ENCODE measurements around the gene ACTG1.

Gene ACTG1

DNA sequence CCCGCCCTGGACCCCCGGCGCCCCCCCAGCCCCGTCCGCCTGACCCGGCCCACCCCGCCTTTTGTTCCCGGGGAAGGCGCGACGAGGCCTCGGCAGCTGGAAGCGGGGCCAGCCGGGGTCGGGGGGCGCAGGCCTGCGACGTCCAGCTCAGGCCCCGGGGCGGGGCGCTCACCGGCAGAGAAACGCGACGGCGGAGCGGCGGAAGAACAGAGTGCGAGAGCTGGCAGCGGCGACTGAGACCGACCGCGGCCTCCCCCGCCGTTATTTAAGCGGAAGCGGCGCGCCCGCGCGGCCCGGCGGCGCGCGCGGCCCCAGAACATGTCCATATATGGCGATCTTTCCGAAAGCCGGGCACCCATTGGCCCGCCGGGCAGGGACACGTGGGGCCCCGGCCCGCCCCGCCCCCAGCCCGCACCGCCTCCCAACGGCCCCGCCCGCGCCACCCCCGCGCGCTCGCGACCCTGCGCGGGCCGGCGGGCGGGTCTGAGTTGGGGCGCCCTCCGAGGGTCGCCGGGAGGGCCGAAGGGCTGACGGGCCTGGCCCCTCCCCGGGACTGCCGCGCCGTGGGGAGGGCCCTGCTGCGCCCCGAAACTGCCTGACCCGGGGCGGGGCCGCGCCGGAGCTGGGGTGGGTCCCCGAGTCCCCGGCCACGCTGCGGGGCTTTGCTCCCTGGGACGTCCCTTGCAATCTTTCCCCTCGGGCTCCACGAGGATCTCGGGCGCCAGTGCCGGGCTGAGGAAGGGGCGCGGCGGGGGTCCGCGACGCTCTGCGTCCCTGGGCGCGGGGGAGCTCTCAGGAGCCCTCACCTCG lies at the start of gene ACTG1:
ACTG1 (minus strand) TSS at position 238 of the 810 bp plus-strand sequence. CDS start 445 bp downstream, outside the sequence.
- DNase-seq = peak; percentile 52 to 80

DNA sequence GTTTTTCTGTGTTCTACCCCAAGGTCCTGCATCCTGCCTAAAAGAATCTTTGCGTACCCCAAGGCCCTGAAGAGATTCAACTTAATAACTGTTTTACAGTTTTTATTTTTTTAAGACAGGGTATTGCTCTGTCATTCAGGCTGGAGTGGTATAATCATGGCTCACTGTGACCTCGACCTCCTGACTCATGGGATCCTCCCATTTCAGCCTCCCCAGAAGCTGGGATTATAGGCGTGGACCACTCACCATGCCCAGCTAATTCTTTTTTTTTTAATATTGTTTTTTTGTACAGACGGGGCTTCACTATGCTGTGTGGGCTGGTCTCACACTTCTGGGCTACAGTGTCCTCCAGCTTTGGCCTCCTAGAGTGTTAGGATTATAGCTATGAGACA lies 48.9 kb upstream of the ACTG1 start:
- no peak for DNase-seq

DNA sequence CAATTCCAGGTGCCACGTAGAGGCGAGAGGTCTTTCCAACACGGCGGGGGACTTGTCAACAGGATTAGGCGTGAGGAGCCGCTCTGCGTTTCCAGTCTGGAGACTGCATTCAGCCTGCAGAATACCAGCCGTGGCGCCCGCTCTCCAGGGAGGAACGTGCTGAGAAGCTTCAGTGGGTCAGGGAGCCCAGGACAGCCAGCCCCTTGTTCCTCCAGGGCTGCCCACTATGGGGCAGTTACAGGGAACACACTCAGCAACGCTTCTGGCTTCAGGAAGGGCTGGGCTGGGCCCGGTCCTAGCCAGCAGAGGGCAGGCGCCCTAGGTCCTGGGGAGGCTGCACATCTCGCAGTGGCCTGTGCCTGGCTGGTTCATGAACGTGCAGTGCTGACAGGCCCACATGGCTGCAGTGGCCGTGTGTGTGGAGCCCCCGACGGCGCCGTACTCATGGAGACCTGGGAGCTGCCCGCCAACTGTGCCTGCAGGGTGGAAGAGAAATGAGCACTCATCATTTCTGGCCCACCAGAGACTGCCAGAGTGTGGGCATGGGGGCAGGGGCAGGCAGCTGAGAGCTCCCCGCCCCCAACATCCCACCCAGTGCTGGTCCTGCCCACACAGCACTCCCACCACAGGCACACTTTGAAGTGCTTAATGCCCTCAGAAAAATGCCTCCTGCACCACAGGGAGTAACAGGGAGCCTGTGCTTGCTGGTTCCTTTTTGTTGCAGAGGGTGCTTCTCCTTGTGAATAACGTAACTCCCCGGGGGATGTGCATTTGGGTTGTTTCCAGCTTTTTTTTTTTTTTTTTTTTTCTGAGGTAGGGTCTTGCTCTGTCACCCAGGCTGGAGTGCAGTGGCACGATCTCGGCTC lies 46.6 kb upstream of the ACTG1 start:
- no peak for DNase-seq

DNA sequence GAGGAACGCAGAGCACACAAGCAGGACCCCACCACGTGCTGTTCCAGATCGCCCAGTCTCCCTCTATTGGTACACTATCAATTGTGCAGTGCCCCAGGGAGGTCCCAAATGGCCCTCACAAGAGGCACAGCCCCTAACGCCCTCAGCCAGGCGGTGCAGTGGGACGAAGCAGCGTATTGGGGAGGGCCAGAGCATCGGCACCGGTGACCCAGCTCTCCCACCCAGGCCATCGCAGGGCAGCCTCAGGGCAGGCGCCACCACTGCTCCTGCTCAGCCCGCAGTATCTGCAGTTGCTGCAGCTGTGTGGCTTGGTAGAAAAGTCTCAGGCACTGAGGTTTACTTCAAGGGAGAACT lies 45.5 kb upstream of the ACTG1 start:
- no peak for DNase-seq

DNA sequence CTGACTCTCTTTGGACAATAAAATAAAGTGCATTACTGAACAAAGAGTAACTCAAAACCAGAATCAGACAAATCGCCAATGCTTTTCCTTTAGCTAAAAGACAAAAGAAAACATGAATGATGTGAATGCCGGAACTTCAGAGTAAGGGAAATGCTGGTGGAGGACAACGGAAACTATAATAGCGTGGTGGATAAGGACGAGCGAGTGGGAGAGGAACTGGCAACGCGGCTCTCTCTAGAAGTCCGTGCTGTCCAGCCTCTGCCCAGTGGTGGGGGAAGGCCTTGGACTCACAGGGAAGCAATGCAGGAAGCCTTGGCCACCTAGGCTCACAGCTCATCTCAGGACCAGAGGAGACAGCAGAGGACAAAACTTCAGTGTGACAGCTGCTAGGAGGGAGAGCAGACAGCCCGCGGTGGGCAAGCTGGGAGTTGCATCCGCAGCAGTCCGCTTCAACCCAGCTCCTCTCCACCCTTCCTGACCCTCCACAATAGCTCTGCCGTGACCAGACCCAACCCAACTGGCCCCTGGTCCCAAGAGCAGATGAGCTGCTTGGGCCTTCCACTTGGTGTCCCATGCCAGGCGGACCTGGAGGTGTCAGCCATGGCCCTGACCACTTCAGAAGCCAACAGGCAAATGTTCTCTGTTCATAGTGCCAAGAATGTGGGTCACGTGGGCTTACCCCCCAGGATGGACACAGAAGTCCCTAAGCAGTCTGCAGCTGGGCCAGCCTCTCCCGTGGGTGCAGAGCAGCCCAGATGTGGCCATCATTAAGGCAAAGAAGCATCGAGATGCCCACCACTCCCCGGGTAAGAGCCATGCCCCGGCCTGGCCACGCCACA lies 44.9 kb upstream of the ACTG1 start:
- DNase-seq = no peak

DNA sequence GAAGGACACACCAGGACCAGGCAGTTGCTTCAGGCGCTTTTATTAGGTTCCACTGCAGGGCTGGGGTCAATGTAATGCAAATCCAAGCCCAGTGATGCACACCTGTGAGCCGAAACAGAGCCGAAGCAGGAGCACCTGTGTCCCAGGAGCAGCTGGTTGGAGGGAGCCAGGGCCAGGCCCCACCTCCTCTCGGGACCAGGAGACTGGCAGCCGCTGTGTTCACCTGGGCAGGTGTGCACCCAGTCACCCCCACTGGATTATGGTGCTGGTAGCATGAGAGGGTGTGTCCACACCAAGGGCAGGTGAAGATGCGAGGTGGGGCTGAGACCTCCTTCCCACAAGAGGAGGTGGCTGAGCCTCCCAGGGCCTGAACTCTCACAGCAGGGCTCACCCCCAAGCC lies 44.3 kb upstream of the ACTG1 start:
- peak; percentile 19 to 21 for DNase-seq

DNA sequence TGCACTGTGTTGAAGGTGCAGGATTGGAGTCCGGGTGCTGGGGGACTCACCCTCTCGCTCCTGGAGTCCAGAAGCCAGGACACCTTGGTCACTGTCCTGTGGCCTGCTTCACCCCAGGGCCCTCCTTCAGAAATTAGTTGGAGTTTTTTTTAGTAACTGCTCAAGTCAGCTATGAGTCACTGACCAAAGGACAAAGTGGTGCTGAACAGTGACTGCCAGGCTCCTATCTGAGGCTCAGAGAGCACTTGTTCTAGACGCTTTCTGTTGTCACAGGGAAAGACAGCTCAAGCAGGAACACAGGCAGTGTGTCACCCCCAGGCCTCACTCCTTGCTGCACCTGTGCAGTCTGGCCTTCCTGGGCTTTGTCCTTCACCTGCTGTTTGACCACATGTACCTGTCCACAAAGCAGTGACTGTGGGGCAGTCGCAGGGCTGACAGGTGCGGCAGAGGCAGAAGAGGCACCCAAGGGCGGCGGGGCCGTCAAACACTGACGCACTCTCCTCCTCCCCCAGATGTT lies 43.6 kb upstream of the ACTG1 start:
- peak in 1 of 2 experiments; percentile 19 for DNase-seq

DNA sequence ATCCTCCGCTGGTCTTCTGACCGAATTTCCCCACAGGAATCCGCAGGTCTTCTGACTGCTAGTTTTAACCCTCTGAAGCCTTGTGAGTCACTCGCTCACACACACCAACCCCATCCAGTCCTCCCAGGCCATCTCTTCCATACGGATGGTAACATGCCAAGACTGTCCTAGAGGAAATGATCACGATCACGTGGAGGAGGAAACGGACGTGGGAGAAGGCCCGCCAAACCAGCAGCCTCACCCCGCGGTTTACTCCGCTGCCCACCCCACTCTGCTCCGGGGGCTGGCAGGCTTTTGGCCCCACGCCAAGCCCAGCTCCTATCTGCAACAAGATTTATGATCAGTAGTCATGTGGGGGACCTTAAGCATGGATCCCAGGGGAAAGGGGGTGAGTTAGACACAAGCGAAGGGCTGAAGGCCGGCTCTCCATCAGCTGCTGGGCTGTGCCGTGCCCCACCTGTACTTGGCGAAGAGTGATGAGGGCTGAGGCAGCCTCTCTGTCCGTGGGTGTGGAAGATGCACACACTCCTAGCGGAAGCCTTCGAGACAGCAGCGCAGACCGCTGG lies 41.1 kb upstream of the ACTG1 start:
- DNase-seq = peak; percentile 14 to 46

DNA sequence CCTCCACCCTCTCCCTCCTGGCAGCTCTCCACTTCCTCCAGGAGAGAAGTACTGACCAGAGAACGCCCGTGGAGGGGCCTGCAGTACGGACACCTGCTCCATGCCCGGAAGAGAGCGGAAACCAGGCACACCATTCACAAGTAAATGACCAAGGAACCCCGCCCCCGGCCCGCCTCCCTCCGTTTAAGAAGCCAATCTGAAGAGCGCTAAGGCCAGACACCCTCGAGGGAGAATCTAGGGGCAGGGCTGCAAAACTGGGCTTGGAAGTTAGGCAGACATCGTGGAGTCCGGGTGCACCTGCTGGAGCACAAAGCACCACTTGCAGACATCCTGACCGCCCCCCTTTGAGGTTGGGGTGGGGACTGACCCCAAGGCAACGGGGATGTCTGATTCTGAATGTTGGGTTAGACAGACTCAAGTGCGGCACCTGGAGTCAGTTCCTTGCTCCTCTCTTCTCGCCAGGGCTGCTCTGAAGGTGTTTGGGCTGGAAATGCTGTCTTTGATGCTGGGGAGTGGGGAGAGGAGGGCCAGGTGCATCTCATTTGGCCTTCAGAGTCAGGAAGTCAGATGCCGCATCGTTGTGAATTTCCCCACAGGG lies 40.5 kb upstream of the ACTG1 start:
- peak; percentile 70 to 78 for DNase-seq

DNA sequence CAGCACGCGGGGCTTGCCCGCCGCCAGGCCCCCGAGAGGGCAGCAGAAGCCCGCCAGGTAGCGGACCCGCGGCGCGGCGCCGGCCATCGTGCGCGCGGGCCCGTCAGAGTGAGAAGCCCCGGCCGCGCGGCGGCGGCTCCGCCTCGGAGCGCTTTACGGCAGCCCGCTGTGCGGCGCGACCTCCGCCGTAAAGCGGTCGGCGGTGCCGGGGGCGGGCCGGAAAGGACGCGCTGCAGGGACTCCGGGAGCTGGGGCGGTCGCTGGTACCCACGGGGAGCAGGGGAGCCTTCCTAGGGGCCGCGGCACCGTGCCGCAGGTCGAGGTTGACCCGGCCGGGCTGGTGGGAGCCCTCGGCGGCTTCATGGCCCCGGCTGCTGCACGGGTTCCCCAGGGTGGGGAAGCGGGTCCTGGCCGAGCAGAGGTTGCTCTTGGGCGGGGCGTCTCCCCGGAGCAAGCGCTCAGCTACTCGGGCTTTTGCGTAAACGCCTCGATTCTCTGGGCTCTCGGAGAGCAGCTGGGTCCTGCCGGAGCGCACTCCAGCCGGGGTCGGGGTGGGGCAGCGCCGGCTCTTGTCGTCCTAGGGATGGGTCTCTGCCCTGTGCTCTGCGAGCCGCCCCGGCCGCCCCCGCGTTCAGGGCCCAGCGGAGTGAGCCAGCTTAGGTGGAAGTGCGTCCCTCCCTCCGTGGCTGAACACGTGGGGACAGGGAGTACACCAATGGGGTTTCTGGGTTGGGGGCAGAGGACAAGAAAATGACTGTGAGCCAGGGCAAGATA lies 39.8 kb upstream of the ACTG1 start, which contains the start of gene FAAP100:
FAAP100 (minus strand) TSS at position 110 of the 774 bp plus-strand sequence; CDS start at position 87, 23 bp downstream.
- DNase-seq = peak; percentile 55 to 72

DNA sequence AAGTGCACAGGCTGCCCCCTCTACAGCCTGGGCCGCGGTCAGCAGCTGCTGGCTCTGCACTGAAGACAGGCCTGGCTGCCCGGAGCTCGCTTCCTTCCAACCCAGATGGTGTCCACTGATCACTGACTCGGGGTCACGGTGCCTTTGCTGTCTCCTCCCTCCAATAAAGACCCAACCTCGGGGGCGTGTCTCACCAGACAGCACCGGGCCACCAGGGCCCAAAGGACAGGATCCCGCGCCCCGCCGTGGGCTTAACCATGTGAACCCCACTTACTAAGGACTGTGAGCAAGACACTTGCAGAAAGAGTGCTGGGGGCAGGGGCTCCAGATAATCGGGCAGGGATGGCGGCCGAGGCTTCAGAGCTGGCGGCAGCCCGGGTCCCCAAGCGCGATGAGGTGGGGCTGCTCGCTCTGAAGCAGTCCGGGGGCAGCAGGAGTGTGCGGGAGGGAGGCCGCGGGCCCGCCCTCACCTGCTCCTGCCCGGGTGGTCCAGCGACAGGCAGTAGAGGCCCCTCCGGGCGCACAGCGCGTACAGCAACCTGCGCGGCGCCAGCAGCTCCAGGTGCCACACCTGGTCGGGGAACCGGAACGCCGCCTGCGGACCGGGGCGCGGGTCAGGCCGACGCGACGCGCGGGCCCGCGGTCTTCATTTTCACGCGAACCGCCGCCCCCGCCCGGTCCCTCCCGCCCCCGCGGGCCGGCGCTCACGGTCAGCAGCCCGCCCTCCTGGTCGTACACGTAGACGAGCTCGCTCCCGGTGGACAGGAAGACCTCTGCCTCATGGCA lies 39.1 kb upstream of the ACTG1 start:
- DNase-seq = no peak

DNA sequence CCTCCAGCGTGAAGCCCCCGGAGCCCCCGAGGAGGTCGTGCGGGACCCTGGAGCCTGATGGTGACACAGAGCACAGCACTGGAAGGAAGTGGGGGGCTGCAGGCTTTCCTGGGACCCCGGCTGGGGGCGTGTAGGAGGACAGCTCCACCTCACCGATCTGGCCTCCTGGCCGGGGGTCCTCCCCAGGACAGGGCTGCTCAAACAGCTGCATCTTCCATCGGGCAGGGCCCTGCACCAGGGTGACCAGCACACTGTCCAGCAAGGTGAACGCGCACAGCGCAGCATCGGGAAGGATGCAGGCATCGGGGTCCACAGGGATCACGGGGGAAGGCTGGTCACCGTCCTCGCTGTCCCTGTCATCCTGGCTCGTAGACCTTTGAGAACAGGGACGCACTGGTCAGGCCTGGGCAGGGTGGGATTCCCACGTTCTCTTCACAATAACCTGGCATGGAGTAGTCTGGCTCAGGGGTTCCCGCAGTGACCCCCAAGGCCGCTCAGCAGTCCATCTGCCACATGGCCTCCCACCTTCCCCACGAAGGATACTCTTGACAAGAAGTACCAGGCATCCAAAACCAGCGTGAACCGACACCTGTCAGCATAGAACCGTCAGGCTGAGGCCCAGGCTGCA lies 38.3 kb upstream of the ACTG1 start:
- DNase-seq = no peak

DNA sequence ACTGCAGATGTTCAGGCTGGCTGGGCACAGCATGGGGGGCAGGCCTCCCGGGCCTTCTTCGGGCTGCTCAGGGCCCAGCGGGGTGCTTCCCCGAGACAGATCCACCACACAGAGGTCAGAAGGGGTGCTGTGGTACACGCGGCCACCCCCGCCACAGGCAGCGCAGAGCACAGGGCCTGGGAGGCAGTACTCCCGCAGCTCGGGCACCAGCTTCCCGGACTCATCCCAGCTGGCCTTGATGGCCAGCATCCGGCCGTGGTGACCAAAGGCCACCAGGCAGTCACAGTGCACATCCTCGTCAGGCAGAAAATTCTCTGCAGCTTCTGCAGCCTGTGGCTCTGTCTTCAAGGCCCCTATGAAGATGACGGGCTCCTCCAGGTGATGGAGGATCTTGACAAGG lies 37.7 kb upstream of the ACTG1 start:
- DNase-seq = no peak

DNA sequence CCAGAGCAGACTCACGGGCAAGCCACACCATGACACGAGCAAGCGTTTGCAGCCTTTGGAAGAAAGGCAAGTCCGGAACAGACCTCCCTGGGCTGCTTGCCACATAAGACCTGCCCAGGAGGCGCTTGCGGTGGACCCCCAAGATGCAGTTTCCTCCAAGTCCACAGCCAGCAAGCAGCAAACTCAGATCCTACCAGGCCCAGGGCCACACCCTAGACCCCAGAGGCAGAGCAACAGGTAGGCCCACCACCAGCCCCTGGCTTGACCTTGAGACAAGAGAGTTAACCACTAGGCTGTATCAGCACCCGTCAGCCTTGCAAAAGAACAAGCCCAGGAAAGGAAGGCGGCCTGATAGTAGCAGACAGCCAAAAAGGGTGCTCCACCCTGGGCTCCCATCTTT lies 37.2 kb upstream of the ACTG1 start:
- no peak for DNase-seq

DNA sequence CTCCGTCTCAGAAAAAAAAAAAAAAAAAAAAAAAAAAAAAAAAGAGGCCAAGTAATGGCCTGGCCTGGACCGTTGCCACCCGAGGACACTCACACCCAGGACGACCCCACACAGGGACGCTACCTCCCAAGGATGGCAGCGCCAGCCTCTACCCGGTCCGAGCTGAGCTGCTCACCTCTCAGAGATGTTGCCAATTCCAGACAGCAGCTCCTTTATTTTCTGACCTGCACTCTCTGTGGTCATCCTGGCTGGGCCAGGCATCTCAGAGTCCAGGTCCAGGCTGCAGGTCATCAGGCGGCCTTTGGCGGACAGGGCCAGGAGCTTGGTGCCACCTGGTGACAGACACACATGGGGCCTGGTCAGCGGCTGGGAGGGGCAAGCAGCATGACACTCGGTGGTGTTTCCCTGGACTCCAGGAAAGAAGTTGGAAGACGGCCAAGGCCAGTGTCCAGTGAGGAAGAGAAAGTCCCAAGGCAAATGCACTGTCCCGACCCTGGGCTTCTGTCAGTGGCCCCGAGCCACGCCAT lies 36.5 kb upstream of the ACTG1 start:
- no peak for DNase-seq

DNA sequence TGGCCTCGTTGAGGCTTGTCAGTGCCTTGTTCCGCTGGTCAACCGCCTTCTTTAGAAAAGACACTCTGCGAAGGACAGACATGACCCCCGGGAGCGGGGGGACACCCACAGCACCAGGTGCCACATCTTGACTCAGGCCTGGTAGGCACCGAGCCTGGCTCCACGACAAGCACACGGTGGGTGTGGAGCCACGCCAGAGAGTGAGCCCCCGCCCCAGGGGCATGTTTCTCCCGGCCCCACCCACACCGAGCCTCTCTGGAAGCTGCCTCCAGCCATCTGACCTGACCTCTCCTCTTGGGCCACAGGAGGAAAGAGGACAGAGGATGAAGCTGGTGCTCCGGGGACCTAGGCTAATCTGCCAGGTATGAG lies 35.0 kb upstream of the ACTG1 start:
- DNase-seq = no peak

DNA sequence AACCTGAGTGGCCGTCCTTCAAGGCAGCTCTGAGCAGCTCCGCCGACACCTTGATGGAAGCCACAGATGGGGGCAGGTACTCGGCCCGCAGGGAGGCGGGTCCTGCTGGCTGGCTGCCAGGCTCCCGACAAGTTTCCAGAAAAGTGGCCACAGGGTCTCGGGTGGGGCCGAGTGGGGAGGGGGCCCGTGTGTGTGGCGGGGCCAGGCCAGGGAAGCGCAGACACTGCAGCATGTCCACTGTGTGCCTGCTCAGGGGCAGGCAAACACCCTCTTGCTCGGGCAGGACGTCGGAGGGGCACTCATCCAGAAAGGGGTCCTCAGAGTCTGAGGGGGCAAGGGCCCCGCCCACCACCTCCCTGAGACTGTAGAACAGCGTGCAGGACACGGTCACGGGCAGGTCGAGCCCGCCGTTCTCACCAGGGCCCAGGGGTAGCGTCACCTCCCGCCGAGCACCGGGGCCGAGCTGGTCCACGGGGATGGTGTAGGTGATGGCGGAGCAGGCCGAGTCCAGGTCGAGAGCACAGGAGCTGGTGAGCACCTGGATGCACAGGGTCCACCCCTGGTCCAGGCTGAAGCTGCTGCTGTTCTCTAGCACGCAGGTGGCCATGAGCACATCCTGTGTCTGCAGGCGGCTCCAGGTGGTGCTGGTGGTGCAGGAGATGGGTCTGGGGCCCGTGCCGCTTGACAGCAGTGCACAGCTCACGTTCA lies 34.5 kb upstream of the ACTG1 start:
- DNase-seq = no peak

DNA sequence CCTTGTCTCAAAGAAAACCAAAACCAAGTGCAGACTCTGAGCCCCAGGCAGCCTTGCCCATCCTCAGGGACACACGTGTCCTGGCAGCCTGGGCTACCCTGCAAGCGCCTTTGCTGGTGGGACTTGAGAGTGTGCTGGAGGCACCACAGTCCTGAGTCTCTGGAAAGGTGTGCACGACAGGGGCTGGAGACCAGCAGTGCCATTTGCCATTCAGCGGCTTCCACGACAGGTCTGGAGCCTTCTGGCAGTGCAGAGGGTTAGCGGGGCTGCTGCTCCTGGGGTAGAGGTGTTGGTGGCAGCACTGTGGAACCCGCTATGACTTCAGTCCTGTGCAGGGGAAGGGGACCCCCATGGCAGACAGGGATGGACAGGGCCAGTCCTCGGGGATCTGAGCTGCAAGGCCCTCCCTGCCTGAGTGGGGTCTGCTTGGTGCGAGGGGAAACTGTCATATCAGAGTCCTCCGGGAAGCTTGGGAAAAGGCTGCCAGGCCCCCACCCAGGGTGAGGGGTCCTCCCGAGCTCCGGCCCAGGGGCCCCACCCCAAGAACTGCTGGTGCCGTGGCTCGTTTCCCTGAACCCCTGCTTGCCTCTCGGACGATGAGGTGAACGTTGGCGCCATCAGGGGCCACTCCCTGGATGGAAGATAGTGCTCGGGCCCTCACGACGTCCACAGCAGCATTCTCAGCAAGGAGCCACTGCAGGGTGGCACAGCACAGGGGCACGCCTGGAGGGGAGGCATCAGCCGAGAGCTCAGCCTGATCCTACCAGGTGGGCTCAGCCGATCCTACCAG lies 32.8 kb upstream of the ACTG1 start:
- DNase-seq = no peak

Measured in NCI-H187 (cell line).